ENCODE measurements around the gene CTSE. TPM values are rescaled to one million over a fixed set of nuclear protein-coding genes. Genes with fewer than 3 reads are reported as not detected.

CTSE gene
- total RNA-seq, 2 experiments from 2014 or later = not detected

- intact Hi-C loops (cut with DNase I, micrococcal nuclease) = loop anchor here (2.0 to 10.0 kb wide), 5 partner anchors 57 to 449 kb away; no protein-coding TSS in a partner anchor
- no peaks in the 10 kb centered on the region for H3K36me3 ChIP-seq (ENCODE audit: insufficient read depth, low read length)
- CTCF ChIA-PET = interaction anchor here (1.1 kb wide), 1 partner anchor 347 kb away, joined by 3 read pairs; no protein-coding TSS in a partner anchor
These were observed 47.7 kb downstream of the CTSE start for GRCh38 chr1:205976036-205976435.

GRCh38 chr1:205975387-205975998 is 48.2 kb downstream of the CTSE start:
- H3K9me3 ChIP-seq (ENCODE audit: control insufficient read depth in 1 of 2, insufficient read depth in 1 of 2, low read length in 2 of 2) = no peaks in the 10 kb centered on the region
- H3K4me1 Mint-ChIP-seq (ENCODE audit: low read depth) = no peaks in the 10 kb centered on the region
- ChIA-PET CTCF (no interaction called here), POLR2A (no interaction called here)
- TF ChIP-seq CTCF (IDR thresholded peaks at IDR 0.05) = no peak
- intact Hi-C loops (cut with DNase I, micrococcal nuclease) = loop anchor here (5.0 to 10.0 kb wide), 4 partner anchors 132 to 448 kb away; no protein-coding TSS in a partner anchor
- DNase-seq = no peak
- H3K4me3 Mint-ChIP-seq = no peak overlapping the region
- H3K36me3 Mint-ChIP-seq (ENCODE audit: low read depth) = no peaks in the 10 kb centered on the region
- no peak overlapping the region for H3K27ac ChIP-seq (ENCODE audit: low read depth in 1 of 2, low read length in 2 of 2)
- no peaks in the 10 kb centered on the region for H3K4me1 ChIP-seq (ENCODE audit: insufficient read depth, low read length)
- peaks cover 4% of the 10 kb centered on the region for H3K27me3 Mint-ChIP-seq
- ATAC-seq (ENCODE audit: poor library complexity) = no peak
- H3K9me3 Mint-ChIP-seq = no peaks in the 10 kb centered on the region
- no peak overlapping the region for H3K4me3 ChIP-seq (ENCODE audit: low read length)
- no peaks in the 10 kb centered on the region for H3K27me3 ChIP-seq (ENCODE audit: control insufficient read depth in 1 of 2, insufficient read depth in 2 of 2, low read length in 2 of 2)
- H3K36me3 ChIP-seq (ENCODE audit: insufficient read depth, low read length) = no peaks in the 10 kb centered on the region
- no peak overlapping the region for H3K27ac Mint-ChIP-seq

More at GRCh38 chr1:205976036-205976435, 47.7 kb downstream of the CTSE start:
- no peaks in the 10 kb centered on the region for H3K4me1 ChIP-seq (ENCODE audit: insufficient read depth, low read length)
- Mint-ChIP-seq H3K36me3 (ENCODE audit: low read depth) (no peaks in the 10 kb centered on the region), H3K27me3 (peaks cover 4% of the 10 kb centered on the region), H3K4me3 (no peak overlapping the region), H3K4me1 (ENCODE audit: low read depth) (no peaks in the 10 kb centered on the region), H3K27ac (no peak overlapping the region), H3K9me3 (no peaks in the 10 kb centered on the region)
- H3K9me3 ChIP-seq (ENCODE audit: control insufficient read depth in 1 of 2, insufficient read depth in 1 of 2, low read length in 2 of 2) = no peaks in the 10 kb centered on the region
- TF ChIP-seq CTCF (IDR thresholded peaks at IDR 0.05) = no peak
- no peak overlapping the region for H3K27ac ChIP-seq (ENCODE audit: low read depth in 1 of 2, low read length in 2 of 2)
- ATAC-seq (ENCODE audit: poor library complexity) (no peak), DNase-seq (no peak)
- no peak overlapping the region for H3K4me3 ChIP-seq (ENCODE audit: low read length)
- POLR2A ChIA-PET = no interaction called here
- no peaks in the 10 kb centered on the region for H3K27me3 ChIP-seq (ENCODE audit: control insufficient read depth in 1 of 2, insufficient read depth in 2 of 2, low read length in 2 of 2)

- intact Hi-C loops (cut with DNase I, micrococcal nuclease) = loop anchor here (5.0 to 10.0 kb wide), 4 partner anchors 133 to 447 kb away; no protein-coding TSS in a partner anchor
- POLR2A ChIA-PET = no interaction called here
- no peaks in the 10 kb centered on the region for H3K27me3 ChIP-seq (ENCODE audit: control insufficient read depth in 1 of 2, insufficient read depth in 2 of 2, low read length in 2 of 2)
- no peak for DNase-seq
- Mint-ChIP-seq H3K4me3 (no peak overlapping the region), H3K9me3 (no peaks in the 10 kb centered on the region), H3K36me3 (ENCODE audit: low read depth) (no peaks in the 10 kb centered on the region), H3K27ac (no peak overlapping the region), H3K27me3 (peaks cover 4% of the 10 kb centered on the region), H3K4me1 (ENCODE audit: low read depth) (no peaks in the 10 kb centered on the region)
- no peaks in the 10 kb centered on the region for H3K4me1 ChIP-seq (ENCODE audit: insufficient read depth, low read length)
- H3K36me3 ChIP-seq (ENCODE audit: insufficient read depth, low read length) = no peaks in the 10 kb centered on the region
- no peaks in the 10 kb centered on the region for H3K9me3 ChIP-seq (ENCODE audit: control insufficient read depth in 1 of 2, insufficient read depth in 1 of 2, low read length in 2 of 2)
- no peak overlapping the region for H3K27ac ChIP-seq (ENCODE audit: low read depth in 1 of 2, low read length in 2 of 2)
- no peak for ATAC-seq (ENCODE audit: poor library complexity)
- H3K4me3 ChIP-seq (ENCODE audit: low read length) = no peak overlapping the region
- CTCF ChIA-PET = no interaction called here
- TF ChIP-seq CTCF (IDR thresholded peaks at IDR 0.05) = no peak
These were observed 49.0 kb downstream of the CTSE start for GRCh38 chr1:205974712-205975111.
